HK-2 (cell line): ENCODE results near the gene CRYBG2.
"Not testable (repeated sequence)": the region's sequence is repeated elsewhere in the genome, so short reads cannot be mapped to it uniquely, and the experiment has no call there.

Experiments
- DNase-seq: peaks from one replicate; pipeline ENCODE4 v3.0.0-alpha.2; 2018; ENCODE audit not compliant: unreplicated experiment

The CRYBG2 gene

GRCh38 chr1:26353976-26354820, at the start of gene CRYBG2:
Gene CRYBG2 (minus strand): TSS chr1:26354130. CDS start chr1:26346657, 7,473 bp downstream.
- no peak for DNase-seq

GRCh38 chr1:26403656-26404055, 49.7 kb upstream of the CRYBG2 start:
- no peak for DNase-seq

- no peak for DNase-seq
Observed at GRCh38 chr1:26401891-26402290, 48.0 kb upstream of the CRYBG2 start.

GRCh38 chr1:26399034-26399433, 45.1 kb upstream of the CRYBG2 start:
- no peak for DNase-seq

- no peak for DNase-seq
Observed at GRCh38 chr1:26395754-26396153, 41.8 kb upstream of the CRYBG2 start.

GRCh38 chr1:26391450-26391849, 37.5 kb upstream of the CRYBG2 start:
- DNase-seq = no peak

- DNase-seq = no peak
Observed at GRCh38 chr1:26389604-26390247, 35.8 kb upstream of the CRYBG2 start.

- no peak for DNase-seq
Observed at GRCh38 chr1:26388791-26389445, 35.0 kb upstream of the CRYBG2 start.

GRCh38 chr1:26387447-26387846, 33.5 kb upstream of the CRYBG2 start:
- no peak for DNase-seq

GRCh38 chr1:26385063-26385462, 31.1 kb upstream of the CRYBG2 start:
- not testable (repeated sequence) for DNase-seq

- DNase-seq = no peak
Observed at GRCh38 chr1:26384076-26384475, 30.1 kb upstream of the CRYBG2 start.

GRCh38 chr1:26378879-26379251, 24.9 kb upstream of the CRYBG2 start:
- no peak for DNase-seq

- DNase-seq = no peak
Observed at GRCh38 chr1:26378088-26378878, 24.4 kb upstream of the CRYBG2 start.

GRCh38 chr1:26376050-26376449, 22.1 kb upstream of the CRYBG2 start:
- DNase-seq = no peak

- no peak for DNase-seq
Observed at GRCh38 chr1:26375081-26375480, 21.2 kb upstream of the CRYBG2 start.

- DNase-seq = not testable (repeated sequence)
Observed at GRCh38 chr1:26374361-26374760, 20.4 kb upstream of the CRYBG2 start.

- no peak for DNase-seq
Observed at GRCh38 chr1:26373789-26374188, 19.9 kb upstream of the CRYBG2 start.

- no peak for DNase-seq
Observed at GRCh38 chr1:26373281-26373680, 19.4 kb upstream of the CRYBG2 start.

- DNase-seq = not testable (repeated sequence)
Observed at GRCh38 chr1:26372611-26373010, 18.7 kb upstream of the CRYBG2 start, which contains the start of gene ZNF683. Gene ZNF683 (minus strand): TSS chr1:26372750. CDS start chr1:26368571, 4,179 bp downstream.

GRCh38 chr1:26372039-26372438, 18.1 kb upstream of the CRYBG2 start:
- DNase-seq = no peak

GRCh38 chr1:26370591-26371382, 16.9 kb upstream of the CRYBG2 start:
- DNase-seq = no peak
